Upper lobe of right lung (tissue), 1 donor: ENCODE results near the gene BMF. TPM values are rescaled to one million over a fixed set of nuclear protein-coding genes. Genes with fewer than 3 reads are reported as not detected.
"Not testable (repeated sequence)": the region's sequence is repeated elsewhere in the genome, so short reads cannot be mapped to it uniquely, and the experiment has no call there.

Experiments
- ATAC-seq: fragments of 200-7000 bp; cut with Tn5 transposase; one replicate; pipeline ENCODE4 v1.9.1; 2020; ENCODE audit warnings: mild to moderate bottlenecking, moderate library complexity
- DNase-seq: peaks from one replicate; pipeline ENCODE4 v3.0.0-alpha.2; 2020
- H3K27ac ChIP-seq: fragments of 200-600 bp; one replicate; pipeline ENCODE4 v1.8.0; 2022
- H3K27me3 ChIP-seq: fragments of 200-600 bp; one replicate; pipeline ENCODE4 v1.8.0; 2022; ENCODE audit warnings: mild to moderate bottlenecking
- H3K36me3 ChIP-seq: fragments of 200-600 bp; one replicate; pipeline ENCODE4 v1.8.0; 2022
- H3K4me1 ChIP-seq: fragments of 200-600 bp; one replicate; pipeline ENCODE4 v1.8.0; 2022
- H3K4me3 ChIP-seq: fragments of 200-600 bp; one replicate; pipeline ENCODE4 v1.8.0; 2022; ENCODE audit warnings: mild to moderate bottlenecking
- H3K9me3 ChIP-seq: fragments of 200-600 bp; one replicate; pipeline ENCODE4 v1.8.0; 2022
- CTCF ChIP-seq: fragments of 200-600 bp; IDR thresholded peaks from one replicate; pipeline ENCODE4 v1.8.0; 2022; ENCODE audit warnings: antibody characterized with exemption
- intact Hi-C: fragments of 100-400 bp; cut with DNase I; formaldehyde crosslinking; loops from one replicate; pipeline ENCODE4 v1.11.0; 2022
- long read RNA-seq: library from polyadenylated mRNA; unstranded; transcript quantifications from one replicate; pipeline ENCODE4 v2.0.0, GENCODE V29; 2021
- total RNA-seq: library from RNA; stranded (reverse); fragmentation: NEBNext Ultra II Directional; extraction: Animal tissue kit (Norgen Biotek cat#: 25700); gene quantifications from one replicate; pipeline ENCODE4 v1.2.1, GENCODE V29; 2021
- donor health status: DM: no; HTN: yes; CAD: no; lungs with severe emphysema.

The BMF gene
- 15.4 TPM for total RNA-seq
- long read RNA-seq, full-length matches to known transcripts: 6 of 11 reads
- long read RNA-seq, partial matches to known transcripts: 2 of 11 reads
- long read RNA-seq, other reads (novel, unspliced or antisense): 3 of 11 reads

GRCh38 chr15:40108855-40109735 is at the start of gene BMF:
BMF (minus strand) TSS chr15:40108879; CDS start chr15:40106086, 2,793 bp downstream.
- Histone ChIP-seq H3K4me1 (peaks cover 35% of the 10 kb centered on the region), H3K27ac (peak within 1 kb of the TSS; percentile 85), H3K9me3 (no peaks in the 10 kb centered on the region), H3K27me3 (no peaks in the 10 kb centered on the region), H3K4me3 (peak within 1 kb of the TSS; percentile 74), H3K36me3 (no peaks in the 10 kb centered on the region)
- ATAC-seq: peak; percentile 88
- peak; percentile 100 for DNase-seq
- peak; percentile 40 for TF ChIP-seq CTCF
- intact Hi-C loops: no loop called here

GRCh38 chr15:40157778-40158447 is 49.2 kb upstream of the BMF start:
- Histone ChIP-seq H3K9me3 (no peaks in the 10 kb centered on the region), H3K27ac (no peak overlapping the region), H3K27me3 (no peaks in the 10 kb centered on the region), H3K36me3 (no peaks in the 10 kb centered on the region), H3K4me3 (no peak overlapping the region), H3K4me1 (peaks cover 13% of the 10 kb centered on the region)
- DNase-seq (no peak), ATAC-seq (no peak)
- intact Hi-C loops: no loop called here
- TF ChIP-seq CTCF: no peak

GRCh38 chr15:40155270-40155910 is 46.7 kb upstream of the BMF start:
- H3K36me3 ChIP-seq: no peaks in the 10 kb centered on the region
- H3K27me3 ChIP-seq: no peaks in the 10 kb centered on the region
- H3K27ac ChIP-seq: no peak overlapping the region
- TF ChIP-seq CTCF: no peak
- peaks cover 5% of the 10 kb centered on the region for H3K4me1 ChIP-seq
- peak; percentile 84 for ATAC-seq
- H3K4me3 ChIP-seq: no peak overlapping the region
- intact Hi-C loops: no loop called here
- no peaks in the 10 kb centered on the region for H3K9me3 ChIP-seq
- peak; percentile 69 for DNase-seq

- ATAC-seq, H3K27me3 ChIP-seq, H3K36me3 ChIP-seq, H3K27ac ChIP-seq, DNase-seq, intact Hi-C loops, H3K4me3 ChIP-seq, H3K4me1 ChIP-seq, H3K9me3 ChIP-seq: not testable (repeated sequence)
Observed at GRCh38 chr15:40154821-40155220, 46.1 kb upstream of the BMF start.

GRCh38 chr15:40151991-40152390 is 43.3 kb upstream of the BMF start:
- TF ChIP-seq CTCF: no peak
- intact Hi-C loops: no loop called here
- Histone ChIP-seq H3K4me3 (no peak overlapping the region), H3K27me3 (no peaks in the 10 kb centered on the region), H3K4me1 (peaks cover 4% of the 10 kb centered on the region), H3K27ac (no peak overlapping the region), H3K36me3 (no peaks in the 10 kb centered on the region), H3K9me3 (no peaks in the 10 kb centered on the region)
- ATAC-seq (no peak), DNase-seq (no peak)
